Suprapubic skin (tissue), 3 donors: ENCODE measurements around the gene IL31.

ENCODE experiments used
- CTCF ChIP-seq, 2 donors: fragments of 200-600 bp in 1 of 2; fragments of 450-650 bp in 1 of 2; sonication (generic) in 1 of 2; IDR thresholded peaks; one replicate each; pipeline ENCODE4 v1.5.1; 2016 to 2019; ENCODE audit warnings: antibody characterized with exemption in 2 of 2, mild to moderate bottlenecking in 1 of 2, moderate library complexity in 1 of 2
- POLR2A ChIP-seq, 2 donors: fragments of 450-650 bp; IDR thresholded peaks; one replicate each; pipeline ENCODE4 v1.6.1; 2017; ENCODE audit warnings: antibody characterized with exemption in 2 of 2, mild to moderate bottlenecking in 2 of 2, moderate library complexity in 2 of 2

DNA sequence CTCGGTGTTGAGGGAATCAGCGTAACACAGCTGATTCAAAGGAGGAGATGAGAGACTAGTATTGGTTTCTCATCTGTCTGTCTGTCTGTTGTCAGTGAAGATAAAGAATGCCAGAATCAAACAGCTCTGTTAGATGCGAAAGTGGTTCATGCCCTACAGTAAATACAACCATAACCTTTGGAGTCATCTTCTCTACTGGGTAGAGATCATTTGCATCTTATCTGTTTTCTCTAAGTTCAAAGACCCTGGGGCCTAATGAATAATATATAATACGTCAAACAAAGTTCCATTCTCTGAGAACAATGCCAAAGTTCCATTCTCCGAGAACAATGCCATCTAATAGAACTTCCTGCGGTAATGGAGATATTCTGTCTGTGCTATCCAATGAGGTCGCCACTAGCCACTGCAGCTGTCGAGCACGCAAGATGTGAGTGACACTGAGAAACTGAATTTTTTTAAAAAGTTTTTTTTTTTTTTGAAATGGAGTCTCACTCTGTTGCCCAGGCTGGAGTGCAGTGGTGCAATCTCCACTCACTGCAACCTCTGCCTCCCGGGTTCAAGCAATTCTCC is 6.6 kb downstream of the IL31 start:
- TF ChIP-seq CTCF (IDR thresholded peaks at IDR 0.05) = no peak
- TF ChIP-seq POLR2A (IDR thresholded peaks at IDR 0.05) = no peak
